ENCODE measurements around the gene HJV. TPM values are rescaled to one million over a fixed set of nuclear protein-coding genes. Genes with fewer than 3 reads are reported as not detected.
A peak's percentile ranks its signal among the peaks of the same experiment; 100 is the strongest.

HJV gene
- total and polyA plus RNA-seq, 2 of the 8 experiments (the other 6 are each of a cell fraction or from before 2014, with no cell fraction given): 0.32 to 0.70 TPM

GRCh38 chr1:146019231-146020057, 2.1 kb downstream of the HJV start (continued):
- peak in 1 of 3 experiments; percentile 0; a peak in 1 of 4 replicates for TF ChIP-seq CTCF (IDR thresholded peaks at IDR 0.05; ENCODE audit: control extremely low read depth in 1 of 3, insufficient read depth in 1 of 3, low read depth in 1 of 3, low read length in 3 of 3)
- 0 out of 2 replicates have a peak, but pooled peaks have one; percentile 24 for TF ChIP-seq SUZ12 (IDR thresholded peaks at IDR 0.05; ENCODE audit: low read length)
- no peak for TF ChIP-seq CHD7 (IDR thresholded peaks at IDR 0.05; ENCODE audit: insufficient replicate concordance, low read length)
- 0 out of 2 replicates have a peak, but pooled peaks have one; percentile 20 for TF ChIP-seq TBP (IDR thresholded peaks at IDR 0.05; ENCODE audit: low read depth, low read length)
- no peak; the same call in 1 of the 2 replicates for TF ChIP-seq PHF8 (conservative IDR thresholded peaks at IDR 0.05; ENCODE audit: low read depth, low read length)
- peak in 1 of 2 experiments; percentile 54; a peak in 1 of 3 replicates for TF ChIP-seq POLR2A (IDR thresholded peaks at IDR 0.05; ENCODE audit: control extremely low read depth in 1 of 2, low read depth in 2 of 2, low read length in 2 of 2)
- TF ChIP-seq TAF1 (IDR thresholded peaks at IDR 0.05; ENCODE audit: low read depth, low read length): 0 out of 2 replicates have a peak, but pooled peaks have one; percentile 31
